ENCODE measurements around the gene GABRP. TPM values are rescaled to one million over a fixed set of nuclear protein-coding genes. Genes with fewer than 3 reads are reported as not detected.

GABRP gene
- total RNA-seq, 1 experiment from 2014 or later = not detected

DNA sequence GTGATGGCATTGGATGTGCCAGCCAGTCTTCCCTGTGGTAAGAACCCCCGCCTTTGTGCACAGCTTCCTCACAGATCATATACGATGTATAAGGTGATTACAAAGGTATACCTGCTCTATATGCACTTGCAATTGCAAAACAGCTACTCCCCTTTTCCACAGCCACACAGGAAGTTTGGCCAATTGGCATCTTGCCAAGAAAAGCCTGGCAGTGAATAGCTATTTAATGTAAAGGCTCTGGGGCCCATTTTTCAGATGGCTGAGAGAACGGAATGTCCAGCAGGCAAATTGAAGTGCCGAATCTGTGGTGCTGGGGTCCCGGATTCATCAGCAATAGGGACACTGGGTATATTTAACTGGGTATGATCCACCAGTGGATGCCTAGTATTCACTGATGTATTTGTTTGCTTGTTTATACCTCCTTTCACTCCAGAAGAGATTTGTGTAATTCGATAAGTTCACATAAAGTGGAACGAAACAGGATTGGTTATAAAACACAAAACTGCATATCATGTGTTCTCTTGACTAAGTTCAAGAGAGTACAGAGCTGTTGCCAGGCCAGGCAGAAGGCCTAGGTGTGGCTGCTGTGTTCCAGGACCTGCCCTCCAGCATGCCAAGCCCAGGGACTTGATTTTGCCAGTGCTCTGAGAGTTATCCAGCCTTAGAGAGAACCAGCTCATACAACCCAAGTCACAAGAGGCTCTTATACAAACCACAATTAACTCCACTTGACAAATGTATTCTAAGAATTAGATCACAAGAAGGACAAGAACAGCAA, 27.7 kb upstream of the GABRP start:
- ChIA-PET CTCF (interaction anchor here (0.6 to 2.7 kb wide), 13 partner anchors 11 to 1252 kb away, joined by 3 to 43 read pairs (median 4); no protein-coding TSS in a partner anchor), POLR2A (interaction anchor here (0.6 to 2.2 kb wide), 15 partner anchors 10 to 644 kb away, joined by 3 to 17 read pairs (median 3); partner anchors contain the start of gene NPM1)
- intact Hi-C loops (cut with micrococcal nuclease) = loop anchor here (5.0 kb wide), 1 partner anchor 106 kb away; the partner anchor contains the start of gene RANBP17
- no TSS peak for BruUV-seq (replicated peaks)
- Mint-ChIP-seq H3K9me3 (ENCODE audit: unreplicated experiment) (peaks cover 8% of the 10 kb centered on the region), H3K4me3 (ENCODE audit: unreplicated experiment) (peak overlapping the region; percentile 15), H3K27ac (ENCODE audit: low read depth, unreplicated experiment) (peak overlapping the region; percentile 84), H3K27me3 (ENCODE audit: insufficient read depth, unreplicated experiment) (no peaks in the 10 kb centered on the region), H3K36me3 (ENCODE audit: insufficient read depth, unreplicated experiment) (no peaks in the 10 kb centered on the region), H3K4me1 (ENCODE audit: insufficient read depth, unreplicated experiment) (peaks cover 45% of the 10 kb centered on the region)
- TF ChIP-seq, protein P1, sequence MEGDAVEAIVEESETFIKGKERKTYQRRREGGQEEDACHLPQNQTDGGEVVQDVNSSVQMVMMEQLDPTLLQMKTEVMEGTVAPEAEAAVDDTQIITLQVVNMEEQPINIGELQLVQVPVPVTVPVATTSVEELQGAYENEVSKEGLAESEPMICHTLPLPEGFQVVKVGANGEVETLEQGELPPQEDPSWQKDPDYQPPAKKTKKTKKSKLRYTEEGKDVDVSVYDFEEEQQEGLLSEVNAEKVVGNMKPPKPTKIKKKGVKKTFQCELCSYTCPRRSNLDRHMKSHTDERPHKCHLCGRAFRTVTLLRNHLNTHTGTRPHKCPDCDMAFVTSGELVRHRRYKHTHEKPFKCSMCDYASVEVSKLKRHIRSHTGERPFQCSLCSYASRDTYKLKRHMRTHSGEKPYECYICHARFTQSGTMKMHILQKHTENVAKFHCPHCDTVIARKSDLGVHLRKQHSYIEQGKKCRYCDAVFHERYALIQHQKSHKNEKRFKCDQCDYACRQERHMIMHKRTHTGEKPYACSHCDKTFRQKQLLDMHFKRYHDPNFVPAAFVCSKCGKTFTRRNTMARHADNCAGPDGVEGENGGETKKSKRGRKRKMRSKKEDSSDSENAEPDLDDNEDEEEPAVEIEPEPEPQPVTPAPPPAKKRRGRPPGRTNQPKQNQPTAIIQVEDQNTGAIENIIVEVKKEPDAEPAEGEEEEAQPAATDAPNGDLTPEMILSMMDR (IDR thresholded peaks at IDR 0.05; ENCODE audit: unreplicated experiment) = no peak
- DNase-seq (ENCODE audit: unreplicated experiment) = peak; percentile 97

GRCh38 chr5:170756691-170757090, 26.8 kb upstream of the GABRP start:
- no TSS peak for BruUV-seq (replicated peaks)
- H3K27me3 Mint-ChIP-seq (ENCODE audit: insufficient read depth, unreplicated experiment) = no peaks in the 10 kb centered on the region
- TF ChIP-seq, protein P1 (IDR thresholded peaks at IDR 0.05; ENCODE audit: unreplicated experiment) = no peak
- H3K36me3 Mint-ChIP-seq (ENCODE audit: insufficient read depth, unreplicated experiment) = no peaks in the 10 kb centered on the region
- H3K4me1 Mint-ChIP-seq (ENCODE audit: insufficient read depth, unreplicated experiment) = peaks cover 45% of the 10 kb centered on the region
- peak overlapping the region; percentile 84 for H3K27ac Mint-ChIP-seq (ENCODE audit: low read depth, unreplicated experiment)
- no peak for DNase-seq (ENCODE audit: unreplicated experiment)
- intact Hi-C loops (cut with micrococcal nuclease) = loop anchor here (5.0 kb wide), 1 partner anchor 106 kb away; the partner anchor contains the start of gene RANBP17
- H3K9me3 Mint-ChIP-seq (ENCODE audit: unreplicated experiment) = peaks cover 8% of the 10 kb centered on the region
- CTCF ChIA-PET = interaction anchor here (0.8 to 2.7 kb wide), 8 partner anchors 12 to 123 kb away, joined by 3 to 43 read pairs (median 6); no protein-coding TSS in a partner anchor
- POLR2A ChIA-PET = interaction anchor here (0.7 to 2.2 kb wide), 10 partner anchors 11 to 631 kb away, joined by 3 to 17 read pairs (median 4); partner anchors contain the start of gene NPM1
- H3K4me3 Mint-ChIP-seq (ENCODE audit: unreplicated experiment) = no peak overlapping the region

DNA sequence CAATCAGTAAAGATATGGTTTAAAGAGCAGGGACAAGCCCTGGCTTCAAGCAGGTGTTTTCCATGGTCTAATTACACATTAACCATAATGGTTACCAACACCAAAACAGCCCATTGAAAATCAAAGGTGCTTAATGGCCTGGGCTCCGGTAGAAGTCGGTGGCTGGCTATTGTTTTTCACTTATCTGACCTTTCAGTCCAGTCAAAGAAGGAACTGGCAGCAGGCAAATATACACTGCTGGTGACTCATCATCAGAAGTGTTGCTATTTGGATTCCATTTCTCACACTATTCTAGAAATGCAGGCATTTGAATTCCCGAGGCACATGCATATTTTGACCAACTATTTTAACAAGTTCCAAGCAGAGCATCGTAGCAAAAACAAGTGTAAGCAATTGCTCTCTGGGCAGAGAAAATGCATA, 26.3 kb upstream of the GABRP start:
- intact Hi-C loops (cut with micrococcal nuclease) = loop anchor here (5.0 kb wide), 1 partner anchor 105 kb away; the partner anchor contains the start of gene RANBP17
- TF ChIP-seq, protein P1 (IDR thresholded peaks at IDR 0.05; ENCODE audit: unreplicated experiment) = no peak
- H3K36me3 Mint-ChIP-seq (ENCODE audit: insufficient read depth, unreplicated experiment) = no peaks in the 10 kb centered on the region
- ChIA-PET CTCF (interaction anchor here (0.5 to 2.7 kb wide), 4 partner anchors 8 to 123 kb away, joined by 3 to 43 read pairs (median 8); no protein-coding TSS in a partner anchor), POLR2A (interaction anchor here (0.7 to 1.5 kb wide), 3 partner anchors 39 to 824 kb away, joined by 3 to 4 read pairs (median 3); no protein-coding TSS in a partner anchor)
- no TSS peak for BruUV-seq (replicated peaks)
- peak overlapping the region; percentile 84 for H3K27ac Mint-ChIP-seq (ENCODE audit: low read depth, unreplicated experiment)
- H3K9me3 Mint-ChIP-seq (ENCODE audit: unreplicated experiment) = peaks cover 8% of the 10 kb centered on the region
- no peak overlapping the region for H3K4me3 Mint-ChIP-seq (ENCODE audit: unreplicated experiment)
- DNase-seq (ENCODE audit: unreplicated experiment) = peak; percentile 77
- peaks cover 45% of the 10 kb centered on the region for H3K4me1 Mint-ChIP-seq (ENCODE audit: insufficient read depth, unreplicated experiment)
- H3K27me3 Mint-ChIP-seq (ENCODE audit: insufficient read depth, unreplicated experiment) = no peaks in the 10 kb centered on the region

GRCh38 chr5:170757669-170758068, 25.9 kb upstream of the GABRP start:
- CTCF ChIA-PET = interaction anchor here (0.5 to 1.0 kb wide), 2 partner anchors 9 to 33 kb away, joined by 3 to 4 read pairs; no protein-coding TSS in a partner anchor
- POLR2A ChIA-PET = interaction anchor here (0.7 kb wide), 1 partner anchor 825 kb away, joined by 3 read pairs; no protein-coding TSS in a partner anchor
- no peaks in the 10 kb centered on the region for H3K36me3 Mint-ChIP-seq (ENCODE audit: insufficient read depth, unreplicated experiment)
- no peak for DNase-seq (ENCODE audit: unreplicated experiment)
- H3K4me3 Mint-ChIP-seq (ENCODE audit: unreplicated experiment) = no peak overlapping the region
- no TSS peak for BruUV-seq (replicated peaks)
- H3K27me3 Mint-ChIP-seq (ENCODE audit: insufficient read depth, unreplicated experiment) = no peaks in the 10 kb centered on the region
- TF ChIP-seq, protein P1 (IDR thresholded peaks at IDR 0.05; ENCODE audit: unreplicated experiment) = no peak
- peak overlapping the region; percentile 84 for H3K27ac Mint-ChIP-seq (ENCODE audit: low read depth, unreplicated experiment)
- H3K4me1 Mint-ChIP-seq (ENCODE audit: insufficient read depth, unreplicated experiment) = peaks cover 40% of the 10 kb centered on the region
- intact Hi-C loops (cut with micrococcal nuclease) = loop anchor here (5.0 kb wide), 1 partner anchor 105 kb away; the partner anchor contains the start of gene RANBP17
- peaks cover 8% of the 10 kb centered on the region for H3K9me3 Mint-ChIP-seq (ENCODE audit: unreplicated experiment)

Measured in MCF 10A (cell line).